HepG2 (cell line): ENCODE results near the gene PAK2. TPM values are rescaled to one million over a fixed set of nuclear protein-coding genes. Genes with fewer than 3 reads are reported as not detected.

Experiments
- ATAC-seq: fragments of 200-7000 bp; cut with Tn5 transposase; 3 replicates; pipeline ENCODE4 v1.9.1; 2020; ENCODE audit warnings: mild to moderate bottlenecking, moderate library complexity
- BruUV-seq: library from RNA; stranded (reverse); fragments of 400-500 nt; replicated peaks from 2 replicates; lab custom pipeline; 2021; lab: Mats Ljungman, UMichigan
- CTCF ChIA-PET: fragments of 300-600 bp; formaldehyde crosslinking; extraction: SDS; loops from one replicate; lab custom pipeline; 2021; ENCODE audit warnings: low total read pairs, inconsistent platforms, low intra/inter-chr PET ratio; lab: Yijun Ruan, JAX
- POLR2A ChIA-PET: fragments of 350-600 bp; sonication (Branson Sonifier 250); formaldehyde crosslinking; loops from one replicate; lab custom pipeline; 2020; ENCODE audit warnings: antibody characterized with exemption, inconsistent platforms; lab: Yijun Ruan, JAX
- DNase-seq: peaks from one replicate; pipeline ENCODE4 v3.0.0-alpha.2; 2015; ENCODE audit warnings: low spot score
- FAIRE-seq: peaks from 3 replicates; lab custom pipeline; 2011; peaks lifted over from hg19 to GRCh38; lab: Jason Lieb, UNC
- H2AFZ ChIP-seq: one replicate; pipeline ENCODE4 v1.6.1; 2011; ENCODE audit warnings: low read length, inconsistent platforms
- H3K27ac ChIP-seq: fragments of 300-600 bp; 3 replicates; pipeline ENCODE4 v1.8.0; 2011; ENCODE audit warnings: mixed run types, mild to moderate bottlenecking, mixed read lengths, low read length, inconsistent platforms; ENCODE audit not compliant: insufficient read depth; ENCODE audit errors: extremely low read length
- H3K27me3 ChIP-seq, 2 experiments: fragments of 200-600 bp in 1 of 2; 2 replicates in 1 of 2; 3 replicates in 1 of 2; pipeline versions ENCODE4 v1.6.0 to v1.8.0; 2011; ENCODE audit warnings: low read length in 2 of 2, mild to moderate bottlenecking in 2 of 2, moderate library complexity in 2 of 2, inconsistent platforms in 1 of 2; ENCODE audit not compliant: insufficient read depth in 2 of 2, control insufficient read depth in 1 of 2
- H3K36me3 ChIP-seq, 2 experiments: fragments of 200-600 bp in 1 of 2; replicated peaks in 1 of 2; 2 replicates in 1 of 2; 3 replicates in 1 of 2; pipeline versions ENCODE4 v1.5.1 to v1.8.0; 2011; ENCODE audit warnings: low read length in 2 of 2, inconsistent platforms in 1 of 2; ENCODE audit not compliant: insufficient read depth in 2 of 2, control insufficient read depth in 1 of 2
- H3K4me1 ChIP-seq: 2 replicates; pipeline ENCODE4 v1.5.1; 2012; ENCODE audit warnings: low read length, inconsistent platforms; ENCODE audit not compliant: insufficient read depth
- H3K4me2 ChIP-seq: 2 replicates; pipeline ENCODE4 v1.6.0; 2011; ENCODE audit warnings: low read depth, low read length, inconsistent platforms
- H3K4me3 ChIP-seq, 3 experiments: fragments of 200-600 bp in 1 of 3; sonication (generic), shearing (Covaris generic) in 1 of 3; replicated peaks in 1 of 3; 2 replicates each; pipeline ENCODE4 v1.5.1; 2011 to 2016; ENCODE audit warnings: low read length in 3 of 3, inconsistent platforms in 2 of 3, low read depth in 2 of 3, mild to moderate bottlenecking in 2 of 3, control low read depth in 1 of 3, mixed read lengths in 1 of 3; ENCODE audit not compliant: insufficient read depth in 1 of 3
- H3K79me2 ChIP-seq: one replicate; pipeline ENCODE4 v1.6.1; 2011; ENCODE audit warnings: low read length, inconsistent platforms; ENCODE audit not compliant: insufficient read depth
- H3K9ac ChIP-seq: 2 replicates; pipeline ENCODE4 v1.6.0; 2011; ENCODE audit warnings: mild to moderate bottlenecking, low read depth, low read length, inconsistent platforms; ENCODE audit not compliant: insufficient read depth
- H3K9me3 ChIP-seq: 2 replicates; pipeline ENCODE4 v1.5.1; 2012; ENCODE audit warnings: mild to moderate bottlenecking, low read length
- H4K20me1 ChIP-seq: 2 replicates; pipeline ENCODE4 v1.6.0; 2011; ENCODE audit warnings: inconsistent platforms, mild to moderate bottlenecking, low read length, moderate library complexity; ENCODE audit not compliant: insufficient read depth
- ARNTL ChIP-seq: sonication (generic); formaldehyde crosslinking; IDR thresholded peaks from 2 replicates; pipeline ENCODE4 v1.4.0; 2020; ENCODE audit warnings: mild to moderate bottlenecking, missing genetic modification reagents
- ESRRA ChIP-seq: sonication (generic); formaldehyde crosslinking; IDR thresholded peaks from 2 replicates; pipeline ENCODE4 v1.5.1; 2020; ENCODE audit warnings: mild to moderate bottlenecking, low read depth, missing genetic modification reagents
- HNRNPK ChIP-seq: fragments of 200-400 bp; formaldehyde crosslinking; IDR thresholded peaks from 2 replicates; pipeline ENCODE4 v1.6.1; 2018; ENCODE audit warnings: low read length, low read depth, moderate library complexity, mild to moderate bottlenecking; ENCODE audit not compliant: poor library complexity, severe bottlenecking
- PCBP1 ChIP-seq: fragments of 200-400 bp; formaldehyde crosslinking; IDR thresholded peaks from 2 replicates; pipeline ENCODE4 v1.6.1; 2017; ENCODE audit warnings: mild to moderate bottlenecking, low read depth, low read length, borderline replicate concordance
- PHF20 ChIP-seq: sonication (generic); formaldehyde crosslinking; IDR thresholded peaks from 2 replicates; pipeline ENCODE4 v1.5.0; 2020; ENCODE audit warnings: mild to moderate bottlenecking, missing genetic modification reagents
- ZFYVE20 ChIP-seq: sonication (generic); formaldehyde crosslinking; IDR thresholded peaks from 2 replicates; pipeline ENCODE4 v1.8.0; 2023; ENCODE audit warnings: low read depth, mild to moderate bottlenecking, moderate library complexity, missing genetic modification reagents, borderline replicate concordance
- ZNF136 ChIP-seq: sonication (generic); formaldehyde crosslinking; IDR thresholded peaks from 2 replicates; pipeline ENCODE4 v1.8.1; 2022; ENCODE audit warnings: low read depth, mild to moderate bottlenecking, moderate library complexity, missing genetic modification reagents
- ZNF350 ChIP-seq: sonication (generic); formaldehyde crosslinking; IDR thresholded peaks from 2 replicates; pipeline ENCODE4 v1.4.0; 2020; ENCODE audit warnings: mild to moderate bottlenecking, low read depth, missing genetic modification reagents, borderline replicate concordance
- ZNF607 ChIP-seq: sonication (generic); formaldehyde crosslinking; IDR thresholded peaks from 2 replicates; pipeline ENCODE4 v1.5.1; 2020; ENCODE audit warnings: missing genetic modification reagents, mild to moderate bottlenecking, borderline replicate concordance
- ZSCAN29 ChIP-seq: sonication (generic); formaldehyde crosslinking; conservative IDR thresholded peaks from 2 replicates; pipeline ENCODE4 v1.4.0; 2020; ENCODE audit warnings: mild to moderate bottlenecking, missing genetic modification reagents
- WGBS: methylation state at CpG from one replicate; pipeline ENCODE4 v1.1.6; 2017; ENCODE audit warnings: low lambda C conversion rate; 5-methylcytosine and 5-hydroxymethylcytosine counted together
- in situ Hi-C: cut with HindIII; loops from 2 replicates; pipeline ENCODE4 v1.10.0; 2017; ENCODE audit warnings: low pct_unique_long_range_greater_than_20kb; ENCODE audit not compliant: extremely low pct_ligation_motif_present
- intact Hi-C: fragments of 100-400 bp; cut with micrococcal nuclease; formaldehyde crosslinking; loops from one replicate; pipeline ENCODE4 v1.10.0; 2022; ENCODE audit not compliant: unreplicated experiment
- polyA plus RNA-seq, 8 experiments: library from polyadenylated mRNA; depleted of rRNA in 3 of 8; stranded (reverse) in 7 of 8; unstranded in 1 of 8; fragments of >200 nt; fragmentation: Illumina TruSeq in 4 of 8; extraction: Trizol in 4 of 8; gene quantifications; 2 replicates each; pipeline versions ENCODE4 v1.2.1 to v1.2.3, GENCODE V29; 2011 to 2016; ENCODE audit warnings: low read depth in 4 of 8, missing spikeins in 1 of 8, mixed read lengths in 1 of 8; ENCODE audit not compliant: insufficient read depth in 1 of 8
- total RNA-seq, 5 experiments: library from RNA; depleted of rRNA; stranded (reverse); fragments of >200 nt; fragmentation: Illumina TruSeq; extraction: Trizol; gene quantifications; 2 replicates each; pipeline ENCODE4 v1.2.3, GENCODE V29; 2016; ENCODE audit warnings: low read depth in 1 of 5
- TF ChIP-seq, protein P1 (sequence below): sonication (generic); formaldehyde crosslinking; IDR thresholded peaks from 2 replicates; pipeline ENCODE4 v1.4.0; 2020; ENCODE audit warnings: low read depth, mild to moderate bottlenecking, missing genetic modification reagents

The PAK2 gene
- total and polyA plus RNA-seq, 2 of the 13 experiments (the other 11 are each of a cell fraction or from before 2014, with no cell fraction given), result 23.0 to 24.7 TPM

DNA sequence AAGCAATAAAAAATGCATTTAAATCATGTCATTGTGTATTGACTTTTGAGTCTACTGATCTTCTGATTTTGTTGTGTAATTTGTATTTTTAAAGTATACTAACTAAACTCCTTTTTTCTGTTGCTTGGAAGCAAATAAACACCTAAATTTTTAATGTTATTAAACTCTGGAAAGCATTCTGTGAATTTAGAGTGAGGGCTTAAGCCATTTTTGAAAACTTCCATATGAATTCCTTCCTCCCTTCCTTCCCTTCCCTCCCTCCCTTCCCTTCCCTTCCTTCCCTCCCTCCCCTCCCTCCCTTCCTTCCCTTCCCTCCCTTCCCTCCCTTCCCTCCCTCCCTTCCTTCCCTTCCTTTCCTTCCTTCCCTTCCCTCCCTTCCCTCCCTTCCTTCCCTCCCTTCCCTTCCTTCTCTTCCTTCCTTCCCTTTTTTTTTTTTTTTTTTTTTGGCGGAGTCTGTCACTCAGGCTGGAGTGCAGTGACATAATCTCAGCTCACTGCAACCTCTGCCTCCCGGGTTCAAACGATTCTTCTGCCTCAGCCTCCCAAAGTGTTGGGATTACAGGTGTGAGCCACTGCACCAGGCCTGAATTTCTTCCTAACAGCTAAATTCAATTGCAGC is 71.4 kb downstream of the PAK2 start:
- H3K9me3 ChIP-seq, result no peaks in the 10 kb centered on the region
- H3K4me3 ChIP-seq, result no peak overlapping the region
- POLR2A ChIA-PET, result no interaction called here
- FAIRE-seq, result no peak
- no peak for ATAC-seq
- H3K4me1 ChIP-seq, result no peaks in the 10 kb centered on the region
- CTCF ChIA-PET, result no interaction called here
- BruUV-seq, result no TSS peak
- no peaks in the 10 kb centered on the region for H3K27me3 ChIP-seq
- no peaks in the 10 kb centered on the region for H4K20me1 ChIP-seq
- no peak overlapping the region for H3K4me2 ChIP-seq
- 92% methylated on average over 3 of the region's 3 CpGs for WGBS
- H2AFZ ChIP-seq, result no peak overlapping the region
- in situ Hi-C loops, result no loop called here
- DNase-seq, result no peak
- TF ChIP-seq HNRNPK (peak; percentile 99), PCBP1 (peak; percentile 94; the same call in 1 of the 2 replicates), ESRRA (no peak)
- no peaks in the 10 kb centered on the region for H3K79me2 ChIP-seq
- no peak overlapping the region for H3K9ac ChIP-seq
- H3K36me3 ChIP-seq, result peaks cover 6 to 43% of the 10 kb centered on the region in 2 experiments
- intact Hi-C loops, result no loop called here
- no peak overlapping the region for H3K27ac ChIP-seq

DNA sequence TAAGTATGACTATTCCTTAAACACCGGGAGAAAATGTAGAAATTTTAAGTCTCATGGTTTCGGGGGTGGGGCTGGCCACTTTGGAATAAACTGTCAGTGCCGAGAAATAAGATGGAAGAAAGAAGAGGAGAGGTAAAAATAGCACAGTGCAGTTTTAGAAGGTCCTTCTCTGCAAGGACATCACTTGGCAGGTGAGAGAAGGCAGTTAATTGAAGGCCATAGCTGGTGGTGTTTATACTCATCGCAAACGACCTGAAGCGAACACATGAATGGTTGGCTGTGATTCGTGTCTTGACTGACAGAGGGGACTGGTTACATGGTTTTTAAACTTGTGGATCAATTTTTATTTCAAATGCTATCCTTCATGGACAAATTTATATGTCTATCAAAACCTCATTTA is 73.2 kb downstream of the PAK2 start:
- H3K4me3 ChIP-seq, result no peak overlapping the region
- no peak overlapping the region for H3K9ac ChIP-seq
- H3K27ac ChIP-seq, result no peak overlapping the region
- in situ Hi-C loops, result no loop called here
- no peak for ATAC-seq
- FAIRE-seq, result no peak
- no peaks in the 10 kb centered on the region for H3K79me2 ChIP-seq
- H3K4me1 ChIP-seq, result no peaks in the 10 kb centered on the region
- H3K4me2 ChIP-seq, result no peak overlapping the region
- H3K27me3 ChIP-seq, result no peaks in the 10 kb centered on the region
- ChIA-PET POLR2A (no interaction called here), CTCF (no interaction called here)
- no peaks in the 10 kb centered on the region for H3K9me3 ChIP-seq
- TF ChIP-seq PHF20 (no peak), ZNF136 (no peak), ZNF607 (CRISPR knock-in tag) (no peak), ZFYVE20 (CRISPR knock-in tag) (no peak), ARNTL (CRISPR knock-in tag) (no peak), ZSCAN29 (CRISPR knock-in tag) (no peak), ZNF350 (CRISPR knock-in tag) (no peak)
- TF ChIP-seq, protein P1, sequence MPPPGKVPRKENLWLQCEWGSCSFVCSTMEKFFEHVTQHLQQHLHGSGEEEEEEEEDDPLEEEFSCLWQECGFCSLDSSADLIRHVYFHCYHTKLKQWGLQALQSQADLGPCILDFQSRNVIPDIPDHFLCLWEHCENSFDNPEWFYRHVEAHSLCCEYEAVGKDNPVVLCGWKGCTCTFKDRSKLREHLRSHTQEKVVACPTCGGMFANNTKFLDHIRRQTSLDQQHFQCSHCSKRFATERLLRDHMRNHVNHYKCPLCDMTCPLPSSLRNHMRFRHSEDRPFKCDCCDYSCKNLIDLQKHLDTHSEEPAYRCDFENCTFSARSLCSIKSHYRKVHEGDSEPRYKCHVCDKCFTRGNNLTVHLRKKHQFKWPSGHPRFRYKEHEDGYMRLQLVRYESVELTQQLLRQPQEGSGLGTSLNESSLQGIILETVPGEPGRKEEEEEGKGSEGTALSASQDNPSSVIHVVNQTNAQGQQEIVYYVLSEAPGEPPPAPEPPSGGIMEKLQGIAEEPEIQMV, result no peak
- 97% methylated on average over 7 of the region's 7 CpGs for WGBS
- intact Hi-C loops, result no loop called here
- peaks cover 3 to 27% of the 10 kb centered on the region in 2 experiments for H3K36me3 ChIP-seq
- no peaks in the 10 kb centered on the region for H4K20me1 ChIP-seq
- no TSS peak for BruUV-seq
- no peak for DNase-seq
- H2AFZ ChIP-seq, result no peak overlapping the region
